Esophagus muscularis mucosa (tissue), 3 donors: ENCODE measurements around the gene MSI2.

Experiments used
- CTCF ChIP-seq, 3 experiments: fragments of 200-600 bp in 2 of 3; fragments of 450-650 bp in 1 of 3; sonication (generic) in 2 of 3; IDR thresholded peaks; one replicate each; pipeline ENCODE4 v1.5.1; 2017 to 2019; ENCODE audit warnings: antibody characterized with exemption in 3 of 3, mild to moderate bottlenecking in 2 of 3, moderate library complexity in 1 of 3
- POLR2A ChIP-seq: fragments of 450-650 bp; IDR thresholded peaks from one replicate; pipeline ENCODE4 v1.6.1; 2017; ENCODE audit warnings: antibody characterized with exemption, moderate library complexity, mild to moderate bottlenecking, low read depth
- POLR2AphosphoS5 ChIP-seq, 2 donors: sonication (generic); formaldehyde crosslinking; IDR thresholded peaks; one replicate each; pipeline ENCODE4 v1.6.1; 2017; ENCODE audit warnings: antibody characterized with exemption in 2 of 2

GRCh38 chr17:57370619-57371018 is 114.3 kb downstream of the MSI2 start:
- TF ChIP-seq CTCF (IDR thresholded peaks at IDR 0.05) (no peak), POLR2A (no peak), POLR2AphosphoS5 (IDR thresholded peaks at IDR 0.05) (no peak)
